Right renal cortex interstitium (tissue), 3 donors: ENCODE measurements around the gene TRAPPC2B. TPM values are rescaled to one million over a fixed set of nuclear protein-coding genes. Genes with fewer than 3 reads are reported as not detected.
A peak's percentile ranks its signal among the peaks of the same experiment; 100 is the strongest.

ENCODE experiments used
- DNase-seq, 3 donors: peaks; one replicate each; pipeline ENCODE4 v3.0.0-alpha.2; 2013; ENCODE audit warnings: low read depth in 3 of 3, low spot score in 2 of 3
- polyA plus RNA-seq, 3 donors: library from polyadenylated mRNA; unstranded; fragments of 120-200 nt; gene quantifications; one replicate each; pipeline ENCODE4 v1.2.1, GENCODE V29; 2013; ENCODE audit not compliant: insufficient read length in 3 of 3

The TRAPPC2B gene
- 10 to 100 TPM; 15.6 to 19.3 (median 19.3) TPM for polyA plus RNA-seq

GRCh38 chr19:57362997-57363687, at the start of gene TRAPPC2B, which contains the start of gene ZNF547:
Gene TRAPPC2B (plus strand): TSS chr19:57363551. CDS start chr19:57364834, 1,283 bp downstream.
Gene ZNF547 (plus strand): TSS chr19:57363551. CDS start chr19:57368556, 5,005 bp downstream.
- peak; percentile 98 to 100 (median 100) for DNase-seq

- DNase-seq: no peak
Measured at GRCh38 chr19:57314146-57314545, 49.2 kb upstream of the TRAPPC2B start.

- no peak for DNase-seq
Measured at GRCh38 chr19:57317503-57317902, 45.8 kb upstream of the TRAPPC2B start.

GRCh38 chr19:57319869-57320179, 43.5 kb upstream of the TRAPPC2B start:
- no peak for DNase-seq

GRCh38 chr19:57320180-57321084, 42.9 kb upstream of the TRAPPC2B start, which contains the start of gene ZNF543:
Gene ZNF543 (plus strand): TSS chr19:57320472. CDS start chr19:57320854, 382 bp downstream.
- peak; percentile 88 to 94 (median 91) for DNase-seq

- DNase-seq: no peak
Measured at GRCh38 chr19:57321116-57321515, 42.2 kb upstream of the TRAPPC2B start.

GRCh38 chr19:57321751-57322150, 41.6 kb upstream of the TRAPPC2B start:
- DNase-seq: no peak

- no peak for DNase-seq
Measured at GRCh38 chr19:57324992-57325391, 38.4 kb upstream of the TRAPPC2B start.

GRCh38 chr19:57327993-57328392, 35.4 kb upstream of the TRAPPC2B start:
- no peak for DNase-seq

- DNase-seq: no peak
Measured at GRCh38 chr19:57334191-57334590, 29.2 kb upstream of the TRAPPC2B start.

GRCh38 chr19:57338877-57339276, 24.5 kb upstream of the TRAPPC2B start:
- no peak for DNase-seq

- DNase-seq: no peak
Measured at GRCh38 chr19:57342582-57342981, 20.8 kb upstream of the TRAPPC2B start.

GRCh38 chr19:57348136-57348535, 15.2 kb upstream of the TRAPPC2B start:
- no peak for DNase-seq

GRCh38 chr19:57350877-57351805, 12.2 kb upstream of the TRAPPC2B start, which contains the start of gene ZNF304:
Gene ZNF304 (plus strand): TSS chr19:57351271. CDS start chr19:57351665, 394 bp downstream.
- DNase-seq: peak; percentile 82 to 93 (median 83)

GRCh38 chr19:57351867-57352266, 11.5 kb upstream of the TRAPPC2B start:
- DNase-seq: no peak

GRCh38 chr19:57355916-57356315, 7.4 kb upstream of the TRAPPC2B start:
- DNase-seq: no peak

- no peak for DNase-seq
Measured at GRCh38 chr19:57357406-57357805, 5.9 kb upstream of the TRAPPC2B start.

GRCh38 chr19:57359300-57359699, 4.1 kb upstream of the TRAPPC2B start:
- no peak for DNase-seq

GRCh38 chr19:57362419-57362818, 932 bp upstream of the TRAPPC2B start:
- no peak for DNase-seq

GRCh38 chr19:57363688-57364181, 384 bp downstream of the TRAPPC2B start:
- DNase-seq: no peak
